A673 (cell line): ENCODE results near the gene CHRM4. TPM values are rescaled to one million over a fixed set of nuclear protein-coding genes. Genes with fewer than 3 reads are reported as not detected.

Source experiments
- BruUV-seq: library from RNA; stranded (reverse); fragments of 400-500 nt; replicated peaks from 2 replicates; lab custom pipeline; 2021; lab: Mats Ljungman, UMichigan
- CTCF ChIA-PET: fragments of 300-600 bp; sonication (Branson Sonifier 250); formaldehyde crosslinking; loops from one replicate; lab custom pipeline; 2022; ENCODE audit warnings: antibody characterized with exemption; lab: Charles Lee
- POLR2A ChIA-PET: fragments of 300-600 bp; sonication (Branson Sonifier 250); formaldehyde crosslinking; loops from one replicate; lab custom pipeline; 2022; ENCODE audit warnings: antibody characterized with exemption; ENCODE audit not compliant: low non-redundant PET; lab: Charles Lee
- DNase-seq: peaks from one replicate; pipeline ENCODE4 v3.0.0-alpha.2; 2015; ENCODE audit warnings: low spot score
- H3K27ac ChIP-seq: fragments of 200-600 bp; sonication (generic); 2 replicates; pipeline ENCODE4 v1.5.1; 2016; ENCODE audit warnings: mixed run types, low read depth, mild to moderate bottlenecking, mixed read lengths, antibody characterized with exemption, low read length; ENCODE audit not compliant: poor library complexity, severe bottlenecking
- H3K27me3 ChIP-seq: fragments of 200-600 bp; sonication (generic); replicated peaks from 2 replicates; pipeline ENCODE4 v1.6.1; 2017; ENCODE audit warnings: mixed run types, low read depth, mild to moderate bottlenecking, mixed read lengths, antibody characterized with exemption, low read length; ENCODE audit not compliant: insufficient read depth, poor library complexity
- H3K36me3 ChIP-seq: fragments of 200-600 bp; sonication (generic); 2 replicates; pipeline ENCODE4 v1.6.1; 2016; ENCODE audit warnings: mixed run types, mild to moderate bottlenecking, mixed read lengths, antibody characterized with exemption, low read length; ENCODE audit not compliant: insufficient read depth, poor library complexity, severe bottlenecking
- H3K4me1 ChIP-seq: fragments of 200-600 bp; sonication (generic); 2 replicates; pipeline ENCODE4 v1.6.1; 2017; ENCODE audit warnings: mixed run types, mild to moderate bottlenecking, mixed read lengths, antibody characterized with exemption, low read length; ENCODE audit not compliant: insufficient read depth, poor library complexity, severe bottlenecking
- H3K4me3 ChIP-seq: fragments of 200-600 bp; sonication (generic); 2 replicates; pipeline ENCODE4 v1.5.1; 2016; ENCODE audit warnings: low read depth, mixed run types, mild to moderate bottlenecking, mixed read lengths, low read length; ENCODE audit not compliant: poor library complexity, severe bottlenecking
- H3K9me3 ChIP-seq: fragments of 200-600 bp; sonication (generic); 2 replicates; pipeline ENCODE4 v1.6.1; 2016; ENCODE audit warnings: mixed run types, low read depth, mild to moderate bottlenecking, mixed read lengths, antibody characterized with exemption, low read length; ENCODE audit not compliant: poor library complexity, severe bottlenecking
- CTCF ChIP-seq: fragments of 300-800, 200-600 bp; sonication (generic); conservative IDR thresholded peaks from 2 replicates; pipeline ENCODE4 v1.5.1; 2017; ENCODE audit warnings: low read depth, mild to moderate bottlenecking, antibody characterized with exemption, low read length, moderate library complexity, mixed read lengths
- EZH2 ChIP-seq: fragments of 200-600 bp; sonication (generic); IDR thresholded peaks from 2 replicates; pipeline ENCODE4 v1.6.1; 2017; ENCODE audit warnings: borderline replicate concordance, low read depth, mild to moderate bottlenecking, mixed read lengths, antibody characterized with exemption, low read length; ENCODE audit not compliant: poor library complexity, severe bottlenecking
- intact Hi-C: fragments of 100-400 bp; cut with micrococcal nuclease; formaldehyde crosslinking; loops from one replicate; pipeline ENCODE4 v1.10.0; 2022; ENCODE audit not compliant: unreplicated experiment
- total RNA-seq: library from RNA; stranded (reverse); gene quantifications from 2 replicates; pipeline ENCODE4 v1.2.3, GENCODE V29; 2021

CHRM4 gene
- total RNA-seq, 1 experiment from 2014 or later, result not detected

- Histone ChIP-seq H3K36me3 (peaks cover 34% of the 10 kb centered on the region), H3K27ac (no peak overlapping the region), H3K27me3 (no peaks in the 10 kb centered on the region), H3K4me3 (no peak overlapping the region), H3K9me3 (no peaks in the 10 kb centered on the region), H3K4me1 (peaks cover 24% of the 10 kb centered on the region)
- BruUV-seq, result no TSS peak
- ChIA-PET POLR2A (no interaction called here), CTCF (no interaction called here)
- intact Hi-C loops, result no loop called here
- no peak for DNase-seq
- TF ChIP-seq EZH2 (no peak), CTCF (no peak)
Observed at GRCh38 chr11:46378296-46378695, 13.3 kb downstream of the CHRM4 start.

GRCh38 chr11:46377831-46378230, 13.7 kb downstream of the CHRM4 start:
- no peak overlapping the region for H3K27ac ChIP-seq
- ChIA-PET POLR2A (no interaction called here), CTCF (no interaction called here)
- H3K4me1 ChIP-seq, result peaks cover 21% of the 10 kb centered on the region
- H3K27me3 ChIP-seq, result no peaks in the 10 kb centered on the region
- H3K4me3 ChIP-seq, result no peak overlapping the region
- no peak for DNase-seq
- peaks cover 37% of the 10 kb centered on the region for H3K36me3 ChIP-seq
- intact Hi-C loops, result no loop called here
- BruUV-seq, result no TSS peak
- no peaks in the 10 kb centered on the region for H3K9me3 ChIP-seq
- TF ChIP-seq EZH2 (no peak), CTCF (no peak)

GRCh38 chr11:46377290-46377689, 14.3 kb downstream of the CHRM4 start:
- Histone ChIP-seq H3K27me3 (no peaks in the 10 kb centered on the region), H3K9me3 (no peaks in the 10 kb centered on the region), H3K4me1 (peaks cover 16% of the 10 kb centered on the region), H3K4me3 (no peak overlapping the region), H3K27ac (no peak overlapping the region), H3K36me3 (peaks cover 42% of the 10 kb centered on the region)
- no TSS peak for BruUV-seq
- intact Hi-C loops, result no loop called here
- CTCF ChIA-PET, result no interaction called here
- TF ChIP-seq EZH2 (no peak), CTCF (no peak)
- POLR2A ChIA-PET, result no interaction called here
- no peak for DNase-seq
